SK-N-SH treated with all-trans-retinoic acid at 6 μM for 48 hours (cell line): ENCODE measurements around the gene MVB12B.

Experiments used
- CSDC2 ChIP-seq: fragments of 250-450 bp; sonication (Bioruptor Pico); IDR thresholded peaks from 2 replicates; pipeline ENCODE4 v1.5.0; 2020; ENCODE audit warnings: mild to moderate bottlenecking, moderate library complexity
- ESRRG ChIP-seq: fragments of 250-450 bp; sonication (Bioruptor Pico); IDR thresholded peaks from 2 replicates; pipeline ENCODE4 v1.6.1; 2021; ENCODE audit warnings: mild to moderate bottlenecking
- PATZ1 ChIP-seq: fragments of 250-450 bp; sonication (Bioruptor Pico); IDR thresholded peaks from 2 replicates; pipeline ENCODE4 v1.8.0; 2020; ENCODE audit warnings: mild to moderate bottlenecking, moderate library complexity, borderline replicate concordance

GRCh38 chr9:126304207-126304970, 22.2 kb upstream of the MVB12B start:
- TF ChIP-seq CSDC2 (no peak), ESRRG (no peak), PATZ1 (CRISPR knock-in tag) (no peak)
